NCI-H446 (cell line): ENCODE results near the gene PDPN.

ENCODE experiments used
- DNase-seq, 2 experiments: peaks; one replicate each; lab custom pipeline; 2025; lab: John Stamatoyannopoulos, UW

PDPN gene

DNA sequence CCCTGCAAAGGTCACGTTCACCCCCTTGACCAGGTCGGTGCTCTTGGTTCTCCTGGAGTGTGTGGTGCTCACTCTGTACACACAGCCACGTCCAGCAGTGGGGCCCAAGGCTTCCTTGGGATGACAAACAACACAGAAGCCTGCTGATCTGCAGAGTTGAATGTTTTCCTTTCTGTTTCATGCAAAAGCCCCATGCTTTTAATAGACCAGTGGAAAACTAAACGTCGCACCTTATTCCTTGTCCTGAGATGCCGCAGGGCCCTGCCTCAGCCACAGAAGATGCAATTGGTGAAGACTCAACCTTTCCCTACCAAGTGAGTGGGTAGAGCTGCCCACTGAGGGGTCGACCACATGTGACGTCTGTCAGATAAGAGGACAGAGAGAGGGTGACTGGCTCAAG lies 5.8 kb upstream of the PDPN start:
- no peak for DNase-seq

DNA sequence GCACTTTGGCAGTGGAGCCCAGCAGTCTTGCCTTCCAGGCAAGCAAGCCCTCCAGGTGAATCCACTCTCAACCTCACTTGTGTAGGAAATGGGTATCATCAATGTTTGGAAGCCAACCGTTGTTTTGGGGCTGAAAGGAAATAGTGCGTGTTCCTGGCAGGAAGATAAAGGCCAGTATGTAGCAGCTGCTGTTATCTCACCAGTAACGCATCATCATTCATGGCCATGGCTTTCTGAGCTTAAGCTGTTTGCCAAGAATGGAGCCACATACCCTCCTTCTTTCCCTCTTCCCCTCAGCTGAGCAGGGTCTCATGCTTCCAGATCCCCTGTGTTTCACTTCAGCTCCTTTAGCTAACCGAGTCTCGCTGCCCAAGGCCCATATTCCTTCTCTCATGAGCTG lies 2.2 kb upstream of the PDPN start:
- DNase-seq, result no peak

DNA sequence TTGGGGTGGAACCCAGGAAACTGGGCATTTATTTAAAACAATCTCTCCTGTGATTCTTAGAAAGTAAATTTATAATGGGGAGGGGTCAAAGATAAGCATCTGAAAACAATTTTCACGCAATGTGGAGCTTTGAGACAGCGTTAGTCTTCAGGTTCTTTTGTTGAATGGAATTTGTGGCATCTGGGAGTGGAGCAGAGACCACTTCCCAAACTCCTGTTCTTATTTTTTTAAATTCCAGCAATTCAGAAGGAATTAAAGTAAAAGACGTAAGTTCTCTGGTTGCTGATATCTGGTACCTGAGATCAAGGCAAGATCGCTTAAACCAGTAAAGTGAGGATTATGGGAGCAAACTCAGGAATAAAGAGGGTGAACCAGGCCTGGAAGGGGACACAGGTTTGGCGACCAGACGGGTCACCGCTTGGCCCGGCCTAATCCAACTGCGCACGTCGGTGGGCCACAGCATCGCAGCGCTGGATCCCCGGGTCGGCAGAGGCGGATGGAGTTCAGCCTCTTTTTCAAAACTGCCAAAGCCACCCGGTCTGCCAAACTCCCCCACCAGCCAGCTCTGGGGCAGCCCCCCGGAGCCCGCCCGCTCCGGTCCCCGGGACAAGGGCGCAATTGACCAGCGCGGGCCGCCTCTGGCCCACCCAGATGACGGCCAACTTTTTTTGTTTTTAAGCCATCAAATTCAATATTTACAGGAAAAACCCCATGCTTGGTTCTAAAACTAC lies 754 bp upstream of the PDPN start:
- DNase-seq, result no peak

DNA sequence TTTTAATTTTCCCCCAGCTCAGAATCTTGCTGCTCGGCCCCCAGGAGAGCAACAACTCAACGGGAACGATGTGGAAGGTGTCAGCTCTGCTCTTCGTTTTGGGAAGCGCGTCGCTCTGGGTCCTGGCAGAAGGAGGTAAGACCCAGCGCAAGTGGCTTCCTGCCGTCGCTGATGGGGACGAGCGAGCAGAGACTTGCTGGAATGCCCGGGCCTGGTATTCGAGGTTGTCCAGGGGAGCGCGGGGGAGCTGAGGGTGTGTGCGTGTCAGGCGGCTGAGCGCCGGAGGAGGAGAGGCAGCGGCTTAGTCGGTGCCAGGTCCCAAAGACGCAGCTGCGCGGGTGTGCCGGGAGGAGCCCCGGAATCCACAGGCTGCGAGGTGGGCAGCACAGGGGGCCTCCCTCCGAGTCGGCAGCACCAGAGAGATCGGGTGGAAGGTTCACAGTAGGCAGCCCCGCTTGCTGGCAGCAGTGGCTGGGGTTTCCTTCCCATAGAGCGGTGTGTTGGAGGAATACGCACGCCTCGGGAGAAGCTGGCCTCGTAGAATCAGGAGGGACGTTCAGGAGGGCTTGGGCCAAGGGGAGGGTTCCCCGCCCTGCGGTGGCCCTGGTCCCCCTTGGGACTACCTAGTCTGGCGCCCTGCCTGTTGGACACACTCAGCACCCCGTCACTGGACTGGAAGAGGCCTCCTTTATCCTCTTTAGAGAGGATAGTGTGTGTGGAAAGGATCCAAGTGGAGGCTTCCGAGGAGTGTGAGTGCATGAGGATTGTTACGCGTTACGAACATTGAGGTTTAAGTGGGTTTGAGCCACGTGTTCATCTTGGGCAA lies 547 bp downstream of the PDPN start:
- DNase-seq, result no peak

DNA sequence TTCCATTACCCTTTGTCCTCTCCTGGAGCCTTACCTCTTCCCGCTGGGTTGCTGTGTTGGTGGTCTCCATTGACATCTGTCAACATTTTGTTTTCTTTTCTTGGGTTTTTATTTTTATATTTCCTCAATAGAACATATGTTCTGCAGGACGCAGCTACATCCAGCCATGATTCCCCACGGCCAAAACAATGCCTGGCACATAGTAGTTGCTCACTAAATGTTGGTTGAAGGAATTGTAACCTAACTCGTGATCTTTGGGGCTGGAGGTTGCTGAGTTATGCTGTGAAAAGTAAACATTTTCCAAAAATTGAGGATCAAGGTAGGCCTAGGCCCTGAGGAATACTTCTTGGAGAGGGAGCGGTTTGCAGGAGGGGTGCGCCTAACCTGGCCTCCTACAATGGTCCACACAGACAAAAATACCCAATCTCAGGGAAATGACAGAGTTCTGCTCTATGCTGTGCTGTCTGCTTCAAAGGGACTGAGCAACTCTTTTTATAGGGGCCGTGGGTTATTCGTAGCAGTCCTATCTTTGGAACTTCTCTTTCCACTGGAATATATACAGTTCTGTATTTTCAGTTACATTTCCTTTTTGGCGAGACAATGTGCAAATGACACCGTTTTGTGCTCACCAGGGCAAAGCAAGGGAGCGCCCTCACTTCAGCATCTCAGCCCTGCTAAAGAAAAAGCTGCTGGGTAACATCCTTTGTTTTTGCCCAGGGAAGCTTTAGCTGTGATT lies 1.4 kb downstream of the PDPN start:
- no peak for DNase-seq

DNA sequence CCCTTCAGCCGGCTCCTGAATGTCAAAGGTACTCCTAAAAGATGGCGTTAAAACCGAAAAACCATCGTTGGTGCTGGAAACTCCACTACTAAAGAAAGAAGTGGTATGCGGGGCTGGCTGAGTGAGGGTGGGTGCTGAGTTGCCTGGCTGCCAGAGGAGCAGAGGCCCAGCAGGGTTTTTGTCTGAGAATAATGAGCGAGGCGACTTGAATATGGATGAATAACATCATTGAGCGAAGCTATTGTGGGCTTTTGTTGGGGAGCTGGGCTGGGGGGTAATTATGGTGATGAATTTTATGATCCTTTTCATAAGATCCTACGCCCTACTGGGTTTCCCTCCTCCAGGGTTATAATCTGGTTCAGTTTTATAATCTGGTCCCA lies 2.0 kb downstream of the PDPN start:
- no peak for DNase-seq

DNA sequence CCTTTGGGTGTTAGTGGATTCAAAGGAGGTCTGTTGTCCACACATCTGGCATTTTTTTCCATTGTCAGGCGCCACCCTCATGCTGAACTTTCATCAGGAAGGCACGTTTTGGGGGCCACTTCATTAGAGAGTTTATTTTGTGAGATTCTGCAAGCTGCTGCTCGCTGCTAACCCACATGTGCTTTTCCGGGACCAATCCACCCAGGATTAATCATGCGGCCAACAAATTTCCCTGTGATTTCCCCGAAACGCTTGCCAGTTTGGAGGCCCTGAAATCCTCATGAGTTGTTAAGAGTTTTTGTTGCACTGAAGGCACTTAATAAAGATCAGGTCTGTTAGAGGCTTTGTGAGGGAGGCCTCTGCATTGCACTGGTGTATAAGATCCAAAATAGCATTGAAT lies 2.4 kb downstream of the PDPN start:
- no peak for DNase-seq

DNA sequence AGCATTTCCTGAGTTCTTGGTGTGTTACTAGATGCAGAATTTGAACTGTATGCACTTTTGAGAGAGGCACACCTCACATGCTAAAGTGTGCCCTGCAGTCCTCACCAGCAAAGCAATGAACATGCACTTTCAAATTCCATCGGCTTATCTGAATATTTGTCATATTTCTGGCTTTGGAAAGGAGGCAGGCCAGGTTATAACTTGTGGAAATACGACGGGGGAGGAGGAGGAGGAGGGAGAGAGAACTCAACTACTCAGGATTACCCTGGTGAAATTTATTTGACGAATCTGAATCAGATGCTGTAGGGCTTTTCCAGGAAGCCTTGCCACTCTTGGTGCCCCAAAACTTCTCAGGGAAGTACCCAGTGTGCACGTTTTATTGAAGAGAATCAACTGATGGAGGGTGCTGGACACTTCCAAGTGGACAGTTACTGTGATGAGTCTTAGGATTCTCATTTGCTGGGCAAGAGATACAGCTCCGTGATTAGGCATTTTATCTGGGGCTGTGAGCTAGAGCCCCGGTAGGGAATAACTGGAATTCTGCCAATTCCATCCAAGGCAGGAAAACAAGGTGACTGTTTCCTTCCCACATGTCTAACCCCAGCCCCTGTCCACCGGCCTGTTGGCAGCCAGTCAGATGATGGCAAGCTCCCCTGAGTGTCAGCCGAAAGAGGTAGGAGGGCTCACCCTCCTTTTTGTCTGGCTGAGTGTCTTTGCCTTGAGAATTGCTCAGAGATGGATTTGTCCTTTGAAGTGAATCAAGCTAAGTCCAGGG lies 3.8 kb downstream of the PDPN start:
- DNase-seq, result no peak

DNA sequence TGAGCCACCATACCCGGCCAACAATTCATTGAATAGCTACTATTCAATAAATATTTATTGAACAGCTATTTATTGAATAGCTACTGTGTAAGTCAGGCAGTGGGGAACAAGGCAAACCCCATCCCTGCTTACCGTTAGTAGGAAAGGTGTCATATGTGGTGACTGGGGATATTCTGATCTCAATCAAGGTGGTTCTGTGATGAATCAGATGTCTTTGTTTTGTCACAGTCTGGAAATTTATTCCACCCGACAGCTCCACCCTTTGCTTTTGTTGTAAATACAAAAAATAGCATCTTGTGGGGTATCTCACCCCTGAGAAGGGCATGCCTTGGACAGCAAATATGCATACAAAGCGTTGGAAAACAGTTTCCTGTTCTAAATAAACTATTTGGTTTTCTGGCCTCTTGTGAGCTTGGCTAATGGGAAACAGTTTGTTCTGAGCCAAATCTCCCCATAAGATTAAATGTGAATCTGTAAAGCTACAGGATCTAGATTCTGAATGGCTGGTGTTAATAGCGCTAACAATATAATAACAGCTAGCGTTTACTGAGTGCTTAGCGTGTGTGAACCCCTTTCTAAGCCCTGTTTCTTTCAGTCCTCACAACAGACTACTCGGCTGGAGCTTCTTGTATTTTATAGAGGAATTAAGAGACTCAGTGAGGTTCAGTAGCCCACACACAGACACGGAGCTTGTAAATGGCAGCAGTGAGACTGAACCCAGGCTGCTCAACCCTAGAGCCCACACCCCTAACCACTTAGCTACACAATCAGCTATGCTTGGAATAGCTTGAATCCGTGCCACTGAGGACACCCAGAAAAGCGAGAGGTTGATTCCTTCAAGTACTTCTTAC lies 5.5 kb downstream of the PDPN start:
- no peak for DNase-seq

DNA sequence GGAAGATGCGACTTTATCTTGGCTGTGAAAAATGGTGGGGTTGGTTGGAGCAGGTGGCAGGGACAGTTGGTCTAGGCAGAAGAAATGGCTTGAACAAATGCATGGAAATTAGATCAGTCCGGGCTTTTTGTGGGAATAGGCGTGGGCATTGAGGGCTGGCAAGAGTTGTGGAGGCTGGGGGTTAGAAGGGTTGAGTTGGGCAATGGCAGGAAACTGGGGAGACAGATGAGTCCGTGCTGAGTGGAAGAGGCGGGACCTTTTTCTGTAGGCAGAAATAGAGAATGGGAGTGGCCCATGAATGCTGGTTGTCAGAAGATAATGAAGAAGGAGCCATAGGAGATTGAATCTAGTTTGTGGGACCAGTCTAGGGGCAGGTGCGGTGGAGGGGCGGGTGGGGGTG lies 6.9 kb downstream of the PDPN start:
- DNase-seq, result no peak

DNA sequence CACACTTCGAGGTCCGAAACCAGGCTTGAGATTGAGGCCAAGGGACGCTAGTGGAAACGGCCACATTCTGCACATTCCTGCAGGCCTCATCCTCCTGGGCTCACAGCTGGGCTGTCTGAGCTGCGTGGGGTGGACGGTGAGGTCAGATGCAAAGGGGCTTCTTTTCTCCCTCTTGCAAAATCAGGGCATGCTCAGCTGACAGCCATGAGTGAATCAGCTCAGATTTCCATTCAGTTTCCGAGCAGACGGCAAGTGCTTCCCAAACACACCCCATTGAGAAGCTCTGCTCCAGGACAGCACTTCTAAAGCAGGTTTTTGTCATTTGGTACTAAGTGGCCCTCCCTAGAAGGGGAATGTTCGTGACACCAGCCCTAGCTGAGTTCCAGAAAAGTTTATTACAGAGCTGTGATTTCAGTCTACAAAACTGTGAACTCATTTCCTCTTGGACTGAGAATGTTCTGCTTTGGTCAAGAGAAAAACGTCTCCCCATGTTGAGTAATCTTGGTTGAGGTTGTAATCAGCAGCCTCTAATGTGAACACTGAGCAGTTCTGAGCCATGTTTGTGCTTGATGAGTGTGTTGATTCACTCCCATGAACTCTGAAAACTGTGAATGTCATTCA lies 10.0 kb downstream of the PDPN start:
- no peak for DNase-seq

DNA sequence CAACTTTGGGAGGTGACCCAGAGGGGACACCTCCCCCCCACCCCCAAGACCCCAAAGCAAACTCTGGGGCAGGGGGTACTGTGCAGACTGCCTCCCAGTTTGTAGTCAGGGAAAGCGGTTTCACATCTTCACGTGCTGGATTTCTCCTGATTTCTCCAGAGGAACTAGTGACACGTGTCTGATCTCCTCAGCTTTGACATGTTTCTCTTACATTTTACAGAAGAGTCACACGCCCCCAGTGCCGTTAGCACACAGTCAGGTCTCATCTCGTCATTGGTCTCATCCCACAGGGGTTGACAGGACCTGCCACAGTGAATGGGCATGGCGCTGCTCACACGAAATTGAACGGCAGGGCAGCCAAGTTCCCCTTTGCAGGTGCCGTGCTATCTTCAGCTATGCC lies 11.8 kb downstream of the PDPN start:
- no peak for DNase-seq

DNA sequence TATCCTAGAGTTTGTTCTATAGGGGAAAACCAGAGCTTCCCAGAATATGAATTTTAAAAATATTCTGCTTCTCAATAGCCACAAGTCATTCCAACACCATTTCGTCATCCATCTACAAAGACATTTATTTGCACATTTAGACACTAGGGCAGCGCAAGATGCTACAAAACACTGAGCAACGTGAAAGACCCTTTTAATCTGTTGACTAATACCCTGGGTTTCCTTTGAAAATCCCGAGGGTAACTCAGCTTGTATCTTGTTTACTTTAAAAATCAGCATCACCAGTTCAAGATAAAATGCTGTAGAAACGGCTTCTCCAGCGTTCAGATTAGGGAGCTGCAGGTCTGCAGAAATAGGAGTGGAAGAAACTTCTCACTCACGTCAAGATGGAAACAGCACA lies 13.5 kb downstream of the PDPN start:
- DNase-seq, result no peak

DNA sequence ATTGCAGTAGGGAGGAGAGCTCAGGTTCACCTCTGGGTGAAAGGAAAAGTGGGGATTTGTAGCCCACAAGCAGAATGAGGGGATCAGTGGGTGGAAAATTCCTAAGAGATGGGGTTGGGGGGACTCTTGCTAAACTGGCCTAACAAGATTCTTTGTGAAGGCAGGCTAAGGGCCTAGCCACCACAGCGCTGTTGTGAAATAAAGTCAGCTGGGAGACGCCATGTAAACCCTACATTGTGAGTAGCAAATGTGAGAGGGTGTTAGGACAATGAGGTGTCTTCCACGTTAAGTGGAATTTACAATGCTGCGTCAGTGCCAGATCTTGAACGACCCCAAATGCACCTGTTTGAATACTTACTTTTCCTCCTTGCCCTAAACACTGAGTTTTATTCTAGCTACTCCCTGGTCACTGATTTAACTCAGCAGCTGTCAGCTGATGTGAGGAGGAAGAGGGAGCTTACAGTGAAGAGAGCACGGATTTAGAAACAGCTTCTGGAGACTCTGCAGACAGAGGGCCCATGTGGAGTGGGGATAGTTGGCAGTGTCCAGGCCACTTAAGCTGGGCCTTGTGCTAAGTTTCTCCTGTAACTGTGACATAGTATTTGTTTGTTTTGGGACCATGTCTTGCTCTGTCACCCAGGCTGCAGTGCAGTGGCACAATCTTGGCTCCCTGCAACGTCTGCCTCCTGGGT lies 17.3 kb downstream of the PDPN start:
- no peak for DNase-seq

DNA sequence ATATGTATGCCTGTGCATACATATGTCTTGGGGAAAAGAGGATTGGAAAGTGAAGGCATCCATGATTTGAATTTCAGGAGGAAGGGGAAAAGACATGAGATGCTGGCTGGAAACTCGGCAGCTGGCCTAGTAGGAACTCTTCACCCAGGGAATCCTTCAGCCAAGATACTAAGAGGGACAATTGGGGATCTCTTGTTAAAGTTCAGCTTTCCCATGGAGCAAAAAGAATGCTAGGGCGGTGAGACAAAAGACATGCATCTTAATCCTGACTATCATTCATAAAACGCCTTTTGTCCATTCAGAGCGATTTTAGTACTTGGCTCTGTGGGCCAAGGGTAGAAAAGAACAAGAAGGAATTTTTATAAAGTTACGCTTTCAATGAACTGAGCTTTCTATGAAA lies 20.5 kb downstream of the PDPN start:
- no peak for DNase-seq

DNA sequence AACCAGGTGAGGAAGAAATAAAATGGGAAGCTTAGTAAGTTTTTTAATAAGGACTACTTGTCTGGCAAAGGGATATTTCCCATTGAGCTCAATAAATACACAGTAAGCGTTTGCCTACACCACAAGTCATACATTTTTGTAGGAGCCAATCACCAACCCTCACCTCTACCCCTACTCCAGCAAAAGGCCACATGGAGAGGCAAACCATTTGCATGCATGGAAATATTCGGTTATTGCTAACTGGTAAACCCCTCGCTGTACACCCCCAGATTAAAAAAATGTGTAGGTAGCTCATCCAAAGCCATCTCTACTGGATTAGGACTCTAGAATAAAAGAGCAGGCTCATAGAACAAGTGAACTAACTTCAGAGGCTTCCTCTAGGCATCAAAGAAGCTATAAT lies 21.1 kb downstream of the PDPN start:
- DNase-seq, result no peak

DNA sequence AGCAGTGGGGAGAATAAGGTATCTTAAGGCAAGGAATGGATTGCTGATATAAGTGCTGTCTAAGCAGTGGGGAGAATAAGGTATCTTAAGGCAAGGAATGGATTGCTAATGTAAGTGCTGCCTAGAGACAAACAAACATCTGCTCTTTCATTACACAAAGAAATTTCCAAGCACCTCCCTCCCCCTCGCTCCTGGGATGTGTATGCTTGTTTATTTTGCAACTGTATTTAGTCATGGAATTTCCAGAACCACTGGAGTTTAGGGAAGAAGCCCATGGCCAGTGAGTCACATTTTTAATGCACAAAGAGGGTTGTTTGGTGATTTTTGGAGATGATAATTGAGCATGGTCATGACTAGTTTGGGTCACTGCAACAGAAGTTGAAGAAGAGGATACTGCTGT lies 21.5 kb downstream of the PDPN start:
- no peak for DNase-seq

DNA sequence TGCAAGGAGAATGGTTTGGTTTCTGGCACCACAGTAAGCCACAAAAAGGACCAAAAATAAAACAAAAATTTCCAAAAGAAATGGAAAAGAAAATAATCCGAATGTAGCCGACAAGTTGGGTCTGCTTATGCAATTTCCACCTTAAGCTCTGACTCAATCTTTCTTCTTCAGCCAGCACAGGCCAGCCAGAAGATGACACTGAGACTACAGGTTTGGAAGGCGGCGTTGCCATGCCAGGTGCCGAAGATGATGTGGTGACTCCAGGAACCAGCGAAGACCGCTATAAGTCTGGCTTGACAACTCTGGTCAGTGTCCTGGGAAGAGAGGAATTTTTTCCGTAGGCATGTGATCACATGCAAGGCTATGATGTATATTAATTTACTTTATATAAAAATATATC lies 23.4 kb downstream of the PDPN start:
- DNase-seq, result no peak

DNA sequence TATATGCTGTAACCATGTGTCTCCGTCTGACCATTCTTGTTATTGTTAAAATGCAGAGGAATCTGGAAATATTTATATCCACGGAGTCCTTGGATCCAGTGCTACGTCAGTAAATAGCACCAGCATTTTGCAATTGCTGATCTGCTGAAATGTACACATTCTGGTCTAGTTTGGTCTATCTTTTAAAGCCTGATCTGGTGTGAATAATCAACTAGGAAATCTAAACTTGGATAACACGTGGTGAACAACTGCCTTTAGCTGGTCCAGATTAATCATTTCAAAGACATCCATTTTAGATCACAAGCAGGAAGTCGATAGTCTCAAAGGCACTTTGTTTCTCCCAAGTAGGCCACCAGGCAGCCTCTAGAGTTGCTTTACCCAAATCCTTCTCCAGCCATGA lies 32.6 kb downstream of the PDPN start:
- no peak for DNase-seq

DNA sequence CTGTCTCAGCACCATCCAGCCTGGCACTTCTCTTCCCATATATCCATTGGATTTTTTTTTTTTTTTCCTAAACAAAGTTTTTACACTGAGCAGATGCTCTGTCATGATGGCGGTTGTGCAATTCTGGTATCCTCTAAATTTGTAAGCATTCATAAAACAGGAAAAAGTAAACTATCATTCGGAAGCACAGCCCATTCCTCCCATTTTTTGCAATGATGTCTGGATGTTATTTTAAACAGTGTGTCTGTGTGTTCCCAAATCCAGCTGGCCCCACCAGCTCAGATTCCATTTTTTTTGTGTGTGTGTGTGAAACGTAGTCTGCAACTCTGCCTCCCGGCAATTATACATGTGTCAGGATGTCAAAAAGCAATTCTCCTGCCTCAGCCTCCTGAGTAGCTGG lies 33.5 kb downstream of the PDPN start:
- DNase-seq, result no peak
